Liver (tissue), 3 donors: ENCODE measurements around the gene MACROH2A1.

ENCODE experiments used
- CTCF ChIP-seq: fragments of 150-350 bp; IDR thresholded peaks from 2 replicates; pipeline ENCODE4 v1.5.1; 2017; ENCODE audit warnings: improper control_type of control experiment, low read depth, low read length; ENCODE audit not compliant: missing input control
- FOXA1 ChIP-seq: IDR thresholded peaks from 2 replicates; pipeline ENCODE4 v1.6.1; 2016; ENCODE audit warnings: antibody characterized with exemption
- GABPA ChIP-seq, 2 donors: IDR thresholded peaks in 1 of 2; conservative IDR thresholded peaks in 1 of 2; 2 replicates each; pipeline ENCODE4 v1.6.1; 2016; ENCODE audit warnings: antibody characterized with exemption in 2 of 2, mild to moderate bottlenecking in 1 of 2, moderate library complexity in 1 of 2
- JUND ChIP-seq, 2 donors: IDR thresholded peaks; 2 replicates each; pipeline ENCODE4 v1.6.1; 2016; ENCODE audit warnings: antibody characterized with exemption in 2 of 2
- RAD21 ChIP-seq, 2 donors: IDR thresholded peaks; 2 replicates each; pipeline ENCODE4 v1.6.1; 2016; ENCODE audit warnings: antibody characterized with exemption in 2 of 2, mild to moderate bottlenecking in 2 of 2
- SP1 ChIP-seq: IDR thresholded peaks from 2 replicates; pipeline ENCODE4 v1.6.1; 2018; ENCODE audit warnings: antibody characterized with exemption, mild to moderate bottlenecking
- TAF1 ChIP-seq: conservative IDR thresholded peaks from 2 replicates; pipeline ENCODE4 v1.6.1; 2016; ENCODE audit warnings: antibody characterized with exemption, mild to moderate bottlenecking
- TF ChIP-seq, protein P1 (sequence below): IDR thresholded peaks from 2 replicates; pipeline ENCODE4 v1.6.1; 2016; ENCODE audit warnings: antibody characterized with exemption
- TF ChIP-seq, protein P2 (sequence below): IDR thresholded peaks from 2 replicates; pipeline ENCODE4 v1.6.1; 2016; ENCODE audit warnings: antibody characterized with exemption
- TF ChIP-seq, protein P3 (sequence below): IDR thresholded peaks from 2 replicates; pipeline ENCODE4 v1.6.1; 2016; ENCODE audit warnings: antibody characterized with exemption, mild to moderate bottlenecking
- donor health status: healthy.
- donor health status: healthy.

DNA sequence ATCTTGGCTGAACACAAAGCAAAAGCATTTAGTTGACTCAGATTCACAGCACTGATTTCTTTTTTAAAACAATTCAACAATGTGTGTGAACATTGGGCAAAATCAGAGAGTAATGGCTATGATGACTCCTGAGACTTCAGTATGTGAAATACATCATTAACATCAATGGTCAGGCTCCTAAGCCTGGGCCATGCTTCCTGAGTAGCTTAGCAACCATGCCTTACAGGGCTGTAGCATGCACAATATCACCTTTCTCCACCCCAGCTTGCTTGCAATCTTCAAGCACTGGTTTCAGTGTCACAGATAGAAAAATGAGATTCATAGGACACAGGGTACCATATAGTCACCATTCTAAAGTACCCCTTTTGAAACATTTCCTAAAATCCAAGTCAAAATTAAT is 41.3 kb downstream of the MACROH2A1 start:
- TF ChIP-seq CTCF (no peak), GABPA (IDR thresholded peaks at IDR 0.05 in 1 of 2, conservative IDR thresholded peaks at IDR 0.05 in 1 of 2) (no peak), TAF1 (no peak), JUND (IDR thresholded peaks at IDR 0.05) (no peak), RAD21 (IDR thresholded peaks at IDR 0.05) (no peak), SP1 (no peak), FOXA1 (no peak)
- TF ChIP-seq, protein P1, sequence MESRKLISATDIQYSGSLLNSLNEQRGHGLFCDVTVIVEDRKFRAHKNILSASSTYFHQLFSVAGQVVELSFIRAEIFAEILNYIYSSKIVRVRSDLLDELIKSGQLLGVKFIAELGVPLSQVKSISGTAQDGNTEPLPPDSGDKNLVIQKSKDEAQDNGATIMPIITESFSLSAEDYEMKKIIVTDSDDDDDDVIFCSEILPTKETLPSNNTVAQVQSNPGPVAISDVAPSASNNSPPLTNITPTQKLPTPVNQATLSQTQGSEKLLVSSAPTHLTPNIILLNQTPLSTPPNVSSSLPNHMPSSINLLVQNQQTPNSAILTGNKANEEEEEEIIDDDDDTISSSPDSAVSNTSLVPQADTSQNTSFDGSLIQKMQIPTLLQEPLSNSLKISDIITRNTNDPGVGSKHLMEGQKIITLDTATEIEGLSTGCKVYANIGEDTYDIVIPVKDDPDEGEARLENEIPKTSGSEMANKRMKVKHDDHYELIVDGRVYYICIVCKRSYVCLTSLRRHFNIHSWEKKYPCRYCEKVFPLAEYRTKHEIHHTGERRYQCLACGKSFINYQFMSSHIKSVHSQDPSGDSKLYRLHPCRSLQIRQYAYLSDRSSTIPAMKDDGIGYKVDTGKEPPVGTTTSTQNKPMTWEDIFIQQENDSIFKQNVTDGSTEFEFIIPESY, result no peak
- TF ChIP-seq, protein P2, sequence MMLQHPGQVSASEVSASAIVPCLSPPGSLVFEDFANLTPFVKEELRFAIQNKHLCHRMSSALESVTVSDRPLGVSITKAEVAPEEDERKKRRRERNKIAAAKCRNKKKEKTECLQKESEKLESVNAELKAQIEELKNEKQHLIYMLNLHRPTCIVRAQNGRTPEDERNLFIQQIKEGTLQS, result no peak
- TF ChIP-seq, protein P3, sequence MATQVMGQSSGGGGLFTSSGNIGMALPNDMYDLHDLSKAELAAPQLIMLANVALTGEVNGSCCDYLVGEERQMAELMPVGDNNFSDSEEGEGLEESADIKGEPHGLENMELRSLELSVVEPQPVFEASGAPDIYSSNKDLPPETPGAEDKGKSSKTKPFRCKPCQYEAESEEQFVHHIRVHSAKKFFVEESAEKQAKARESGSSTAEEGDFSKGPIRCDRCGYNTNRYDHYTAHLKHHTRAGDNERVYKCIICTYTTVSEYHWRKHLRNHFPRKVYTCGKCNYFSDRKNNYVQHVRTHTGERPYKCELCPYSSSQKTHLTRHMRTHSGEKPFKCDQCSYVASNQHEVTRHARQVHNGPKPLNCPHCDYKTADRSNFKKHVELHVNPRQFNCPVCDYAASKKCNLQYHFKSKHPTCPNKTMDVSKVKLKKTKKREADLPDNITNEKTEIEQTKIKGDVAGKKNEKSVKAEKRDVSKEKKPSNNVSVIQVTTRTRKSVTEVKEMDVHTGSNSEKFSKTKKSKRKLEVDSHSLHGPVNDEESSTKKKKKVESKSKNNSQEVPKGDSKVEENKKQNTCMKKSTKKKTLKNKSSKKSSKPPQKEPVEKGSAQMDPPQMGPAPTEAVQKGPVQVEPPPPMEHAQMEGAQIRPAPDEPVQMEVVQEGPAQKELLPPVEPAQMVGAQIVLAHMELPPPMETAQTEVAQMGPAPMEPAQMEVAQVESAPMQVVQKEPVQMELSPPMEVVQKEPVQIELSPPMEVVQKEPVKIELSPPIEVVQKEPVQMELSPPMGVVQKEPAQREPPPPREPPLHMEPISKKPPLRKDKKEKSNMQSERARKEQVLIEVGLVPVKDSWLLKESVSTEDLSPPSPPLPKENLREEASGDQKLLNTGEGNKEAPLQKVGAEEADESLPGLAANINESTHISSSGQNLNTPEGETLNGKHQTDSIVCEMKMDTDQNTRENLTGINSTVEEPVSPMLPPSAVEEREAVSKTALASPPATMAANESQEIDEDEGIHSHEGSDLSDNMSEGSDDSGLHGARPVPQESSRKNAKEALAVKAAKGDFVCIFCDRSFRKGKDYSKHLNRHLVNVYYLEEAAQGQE, result no peak
